HepG2 (cell line): ENCODE measurements around the gene MICA. TPM values are rescaled to one million over a fixed set of nuclear protein-coding genes. Genes with fewer than 3 reads are reported as not detected.

Source experiments
- ADNP ChIP-seq: sonication (generic); formaldehyde crosslinking; IDR thresholded peaks from 2 replicates; pipeline ENCODE4 v1.4.0; 2020; ENCODE audit warnings: missing genetic modification reagents
- CREBL2 ChIP-seq: sonication (generic); formaldehyde crosslinking; IDR thresholded peaks from 2 replicates; pipeline ENCODE4 v1.8.1; 2023; ENCODE audit warnings: missing genetic modification reagents, mild to moderate bottlenecking, borderline replicate concordance
- FOXK2 ChIP-seq: fragments of 450-650 bp; IDR thresholded peaks from 2 replicates; pipeline ENCODE4 v1.6.1; 2016
- HHEX ChIP-seq: IDR thresholded peaks from 2 replicates; pipeline ENCODE4 v1.6.1; 2016; ENCODE audit warnings: control low read depth
- MAX ChIP-seq: IDR thresholded peaks from 2 replicates; pipeline ENCODE4 v1.6.1; 2012; ENCODE audit warnings: inconsistent platforms
- NFYB ChIP-seq: sonication (generic); formaldehyde crosslinking; IDR thresholded peaks from 2 replicates; pipeline ENCODE4 v1.4.0; 2020; ENCODE audit warnings: missing genetic modification reagents
- RFX1 ChIP-seq: fragments of 450-650 bp; IDR thresholded peaks from 2 replicates; pipeline ENCODE4 v1.6.1; 2017
- RORA ChIP-seq: sonication (generic); formaldehyde crosslinking; IDR thresholded peaks from 2 replicates; pipeline ENCODE4 v1.5.0; 2020; ENCODE audit warnings: mild to moderate bottlenecking, missing genetic modification reagents, moderate library complexity
- SCMH1 ChIP-seq: sonication (generic); formaldehyde crosslinking; IDR thresholded peaks from 2 replicates; pipeline ENCODE4 v1.9.0; 2021; ENCODE audit warnings: missing genetic modification reagents, mild to moderate bottlenecking, borderline replicate concordance
- SNAI1 ChIP-seq: sonication (generic); formaldehyde crosslinking; IDR thresholded peaks from 2 replicates; pipeline ENCODE4 v1.5.0; 2020; ENCODE audit warnings: mild to moderate bottlenecking, missing genetic modification reagents, borderline replicate concordance
- SOX13 ChIP-seq, 3 experiments: fragments of 450-650 bp in 1 of 3; sonication (generic) in 1 of 3; formaldehyde crosslinking in 1 of 3; IDR thresholded peaks in 2 of 3; conservative IDR thresholded peaks in 1 of 3; 2 replicates each; pipeline versions ENCODE4 v1.5.0 to v1.6.1; 2016 to 2020; ENCODE audit warnings: antibody characterized with exemption in 1 of 3, mild to moderate bottlenecking in 1 of 3, missing compliant biosample characterization in 1 of 3, missing genetic modification reagents in 1 of 3, moderate library complexity in 1 of 3
- THAP8 ChIP-seq: sonication (generic); formaldehyde crosslinking; IDR thresholded peaks from 2 replicates; pipeline ENCODE4 v1.5.1; 2020; ENCODE audit warnings: missing genetic modification reagents, mild to moderate bottlenecking, borderline replicate concordance
- ZBTB1 ChIP-seq: sonication (generic); formaldehyde crosslinking; IDR thresholded peaks from 2 replicates; pipeline ENCODE4 v1.4.0; 2020; ENCODE audit warnings: missing genetic modification reagents, borderline replicate concordance
- ZNF143 ChIP-seq: sonication (generic); formaldehyde crosslinking; IDR thresholded peaks from 2 replicates; pipeline ENCODE4 v1.4.0; 2020; ENCODE audit warnings: missing genetic modification reagents
- ZNF232 ChIP-seq: sonication (generic); formaldehyde crosslinking; IDR thresholded peaks from 2 replicates; pipeline ENCODE4 v1.4.0; 2020; ENCODE audit warnings: missing genetic modification reagents, borderline replicate concordance
- ZNF281 ChIP-seq: sonication (generic); formaldehyde crosslinking; IDR thresholded peaks from 2 replicates; pipeline ENCODE4 v1.4.0; 2020; ENCODE audit warnings: missing genetic modification reagents, borderline replicate concordance
- ZNF547 ChIP-seq: sonication (generic); formaldehyde crosslinking; IDR thresholded peaks from 2 replicates; pipeline ENCODE4 v1.5.1; 2020; ENCODE audit warnings: mild to moderate bottlenecking, missing genetic modification reagents
- ZNF552 ChIP-seq: sonication (generic); formaldehyde crosslinking; IDR thresholded peaks from 2 replicates; pipeline ENCODE4 v1.9.0; 2022; ENCODE audit warnings: missing genetic modification reagents, mild to moderate bottlenecking, borderline replicate concordance
- ZNF607 ChIP-seq: sonication (generic); formaldehyde crosslinking; IDR thresholded peaks from 2 replicates; pipeline ENCODE4 v1.5.1; 2020; ENCODE audit warnings: missing genetic modification reagents, mild to moderate bottlenecking, borderline replicate concordance
- ZNF616 ChIP-seq: sonication (generic); formaldehyde crosslinking; IDR thresholded peaks from 2 replicates; pipeline ENCODE4 v1.5.0; 2020; ENCODE audit warnings: low read depth, mild to moderate bottlenecking, missing genetic modification reagents
- ZZZ3 ChIP-seq: sonication (generic); formaldehyde crosslinking; IDR thresholded peaks from 2 replicates; pipeline ENCODE4 v1.4.0; 2020; ENCODE audit warnings: missing genetic modification reagents, mild to moderate bottlenecking, borderline replicate concordance
- polyA plus RNA-seq, 8 experiments: library from polyadenylated mRNA; depleted of rRNA in 3 of 8; stranded (reverse) in 7 of 8; unstranded in 1 of 8; fragments of >200 nt; fragmentation: Illumina TruSeq in 4 of 8; extraction: Trizol in 4 of 8; gene quantifications; 2 replicates each; pipeline versions ENCODE4 v1.2.1 to v1.2.3, GENCODE V29; 2011 to 2016; ENCODE audit warnings: low read depth in 4 of 8, missing spikeins in 1 of 8, mixed read lengths in 1 of 8; ENCODE audit not compliant: insufficient read depth in 1 of 8
- total RNA-seq, 5 experiments: library from RNA; depleted of rRNA; stranded (reverse); fragments of >200 nt; fragmentation: Illumina TruSeq; extraction: Trizol; gene quantifications; 2 replicates each; pipeline ENCODE4 v1.2.3, GENCODE V29; 2016; ENCODE audit warnings: low read depth in 1 of 5
- TF ChIP-seq, protein P1 (sequence below): sonication (generic); formaldehyde crosslinking; IDR thresholded peaks from 2 replicates; pipeline ENCODE4 v1.9.0; 2021; ENCODE audit warnings: missing genetic modification reagents, borderline replicate concordance

Gene MICA
- total and polyA plus RNA-seq, 2 of the 13 experiments (the other 11 are each of a cell fraction or from before 2014, with no cell fraction given), result 21.6 to 38.1 TPM

DNA sequence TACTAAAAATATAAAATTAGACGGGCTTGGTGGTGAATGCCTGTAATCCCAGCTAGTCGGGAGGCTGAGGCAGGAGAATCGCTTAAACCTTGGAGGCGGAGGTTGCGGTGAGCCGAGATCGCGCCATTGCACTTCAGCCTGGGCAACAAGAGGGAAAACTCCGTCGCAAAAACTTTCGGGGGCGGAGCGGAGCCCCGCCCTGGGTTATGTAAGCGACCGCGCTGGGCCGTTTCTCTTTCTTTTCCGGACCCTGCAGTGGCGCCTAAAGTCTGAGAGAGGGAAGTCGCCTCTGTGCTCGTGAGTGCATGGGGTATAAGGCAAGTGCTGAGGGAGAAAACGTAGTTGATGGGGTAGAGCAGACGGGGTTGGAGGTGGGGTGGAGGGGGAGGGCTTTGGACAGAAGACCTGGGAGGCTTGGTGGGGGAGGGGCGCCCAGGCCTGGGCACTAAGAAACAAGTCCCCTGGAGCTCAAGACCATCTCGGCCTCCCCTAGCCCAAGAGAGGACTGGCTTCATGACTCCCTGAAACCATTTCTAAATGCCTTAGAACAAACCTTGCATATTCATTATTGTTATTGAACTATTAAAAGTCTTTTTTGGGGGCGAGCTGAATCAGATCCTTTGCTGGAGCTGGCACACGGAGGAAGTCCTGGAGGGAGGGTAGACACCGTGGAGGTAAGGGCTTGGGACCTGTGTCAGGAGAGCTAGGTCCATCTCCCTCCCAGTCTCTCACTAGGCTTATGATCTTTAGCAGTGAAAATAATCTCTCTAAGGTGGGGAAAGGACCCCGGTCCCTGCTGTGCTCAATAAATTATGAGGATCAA, 2.7 kb upstream of the MICA start (continued):
- TF ChIP-seq ZBTB1 (CRISPR knock-in tag) (no peak), ZNF616 (CRISPR knock-in tag) (no peak), ZNF547 (CRISPR knock-in tag) (0 out of 2 replicates have a peak, but pooled peaks have one; percentile 24), FOXK2 (no peak), SOX13 (IDR thresholded peaks at IDR 0.05) (no peak), SOX13 (CRISPR knock-in tag; conservative IDR thresholded peaks at IDR 0.05 in 1 of 2, IDR thresholded peaks at IDR 0.05 in 1 of 2) (no peak), RORA (CRISPR knock-in tag) (no peak), SNAI1 (CRISPR knock-in tag) (0 out of 2 replicates have a peak, but pooled peaks have one; percentile 63), HHEX (CRISPR knock-in tag) (no peak), ZZZ3 (no peak), ZNF281 (no peak; the same call in none of the 2 replicates), NFYB (CRISPR knock-in tag) (no peak), SCMH1 (CRISPR knock-in tag) (no peak), ZNF232 (CRISPR knock-in tag) (no peak), THAP8 (CRISPR knock-in tag) (no peak), ZNF143 (CRISPR knock-in tag) (no peak), MAX (0 out of 2 replicates have a peak, but pooled peaks have one; percentile 3), ZNF552 (CRISPR knock-in tag) (no peak), ZNF607 (0 out of 2 replicates have a peak, but pooled peaks have one; percentile 6), CREBL2 (no peak), RFX1 (no peak), ADNP (CRISPR knock-in tag) (no peak)
- TF ChIP-seq, protein P1, sequence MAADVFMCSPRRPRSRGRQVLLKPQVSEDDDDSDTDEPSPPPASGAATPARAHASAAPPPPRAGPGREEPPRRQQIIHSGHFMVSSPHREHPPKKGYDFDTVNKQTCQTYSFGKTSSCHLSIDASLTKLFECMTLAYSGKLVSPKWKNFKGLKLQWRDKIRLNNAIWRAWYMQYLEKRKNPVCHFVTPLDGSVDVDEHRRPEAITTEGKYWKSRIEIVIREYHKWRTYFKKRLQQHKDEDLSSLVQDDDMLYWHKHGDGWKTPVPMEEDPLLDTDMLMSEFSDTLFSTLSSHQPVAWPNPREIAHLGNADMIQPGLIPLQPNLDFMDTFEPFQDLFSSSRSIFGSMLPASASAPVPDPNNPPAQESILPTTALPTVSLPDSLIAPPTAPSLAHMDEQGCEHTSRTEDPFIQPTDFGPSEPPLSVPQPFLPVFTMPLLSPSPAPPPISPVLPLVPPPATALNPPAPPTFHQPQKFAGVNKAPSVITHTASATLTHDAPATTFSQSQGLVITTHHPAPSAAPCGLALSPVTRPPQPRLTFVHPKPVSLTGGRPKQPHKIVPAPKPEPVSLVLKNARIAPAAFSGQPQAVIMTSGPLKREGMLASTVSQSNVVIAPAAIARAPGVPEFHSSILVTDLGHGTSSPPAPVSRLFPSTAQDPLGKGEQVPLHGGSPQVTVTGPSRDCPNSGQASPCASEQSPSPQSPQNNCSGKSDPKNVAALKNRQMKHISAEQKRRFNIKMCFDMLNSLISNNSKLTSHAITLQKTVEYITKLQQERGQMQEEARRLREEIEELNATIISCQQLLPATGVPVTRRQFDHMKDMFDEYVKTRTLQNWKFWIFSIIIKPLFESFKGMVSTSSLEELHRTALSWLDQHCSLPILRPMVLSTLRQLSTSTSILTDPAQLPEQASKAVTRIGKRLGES (CRISPR knock-in tag), result no peak
